ENCODE data around the gene DOCK10. TPM values are rescaled to one million over a fixed set of nuclear protein-coding genes. Genes with fewer than 3 reads are reported as not detected.

The DOCK10 gene
- total and polyA plus RNA-seq, 10 of the 15 experiments (the other 5 are each of a cell fraction or from before 2014, with no cell fraction given) = 16.9 to 120 (median 85.5) TPM

DNA sequence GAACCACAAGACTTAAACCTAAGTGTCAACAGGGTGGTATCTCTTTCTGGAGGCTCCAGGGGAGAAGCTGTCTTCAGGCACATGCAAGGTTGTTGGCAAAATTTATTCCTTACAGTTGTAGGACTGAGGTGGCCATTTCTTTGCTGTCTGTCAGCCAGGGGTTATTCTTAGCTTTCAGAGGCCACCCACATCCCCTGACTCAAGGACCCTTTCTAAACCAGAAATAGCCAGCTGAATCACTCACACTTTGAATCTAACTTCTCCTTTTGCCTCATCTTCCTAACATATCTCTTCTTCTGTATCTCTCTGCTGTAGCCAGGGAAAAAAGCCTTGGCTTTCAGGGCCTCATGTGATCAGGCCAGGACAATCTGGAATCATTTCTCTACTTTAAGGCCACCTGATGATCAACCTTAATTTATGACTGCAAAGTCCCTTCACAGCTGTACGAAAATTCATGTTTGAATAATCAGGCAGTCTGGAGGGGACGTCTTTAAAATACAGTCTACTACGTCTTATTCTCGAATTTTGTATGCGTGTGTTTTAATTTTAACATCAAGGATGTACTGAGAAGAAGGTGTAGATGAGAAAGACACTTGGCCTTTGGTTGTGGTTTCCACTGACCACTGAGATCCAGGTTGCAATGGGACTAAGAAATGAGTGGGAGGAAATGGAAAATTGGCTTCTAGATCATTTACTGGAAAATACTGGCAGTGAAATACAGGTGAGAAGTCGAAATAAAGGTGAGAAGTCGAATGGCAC lies 90.4 kb downstream of the DOCK10 start (continued):
- TF ChIP-seq, protein P1, sequence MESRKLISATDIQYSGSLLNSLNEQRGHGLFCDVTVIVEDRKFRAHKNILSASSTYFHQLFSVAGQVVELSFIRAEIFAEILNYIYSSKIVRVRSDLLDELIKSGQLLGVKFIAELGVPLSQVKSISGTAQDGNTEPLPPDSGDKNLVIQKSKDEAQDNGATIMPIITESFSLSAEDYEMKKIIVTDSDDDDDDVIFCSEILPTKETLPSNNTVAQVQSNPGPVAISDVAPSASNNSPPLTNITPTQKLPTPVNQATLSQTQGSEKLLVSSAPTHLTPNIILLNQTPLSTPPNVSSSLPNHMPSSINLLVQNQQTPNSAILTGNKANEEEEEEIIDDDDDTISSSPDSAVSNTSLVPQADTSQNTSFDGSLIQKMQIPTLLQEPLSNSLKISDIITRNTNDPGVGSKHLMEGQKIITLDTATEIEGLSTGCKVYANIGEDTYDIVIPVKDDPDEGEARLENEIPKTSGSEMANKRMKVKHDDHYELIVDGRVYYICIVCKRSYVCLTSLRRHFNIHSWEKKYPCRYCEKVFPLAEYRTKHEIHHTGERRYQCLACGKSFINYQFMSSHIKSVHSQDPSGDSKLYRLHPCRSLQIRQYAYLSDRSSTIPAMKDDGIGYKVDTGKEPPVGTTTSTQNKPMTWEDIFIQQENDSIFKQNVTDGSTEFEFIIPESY (IDR thresholded peaks at IDR 0.05) = no peak
- TF ChIP-seq YBX1 (IDR thresholded peaks at IDR 0.05) (no peak), PAX8 (IDR thresholded peaks at IDR 0.05) (no peak), TBL1XR1 (IDR thresholded peaks at IDR 0.05; ENCODE audit: low read depth, low read length) (peak; percentile 55; the same call in 1 of the 2 replicates), HDAC2 (IDR thresholded peaks at IDR 0.05) (no peak), HCFC1 (IDR thresholded peaks at IDR 0.05; ENCODE audit: low read length) (no peak), TCF7 (IDR thresholded peaks at IDR 0.05; ENCODE audit: borderline replicate concordance) (no peak), SREBF2 (IDR thresholded peaks at IDR 0.05; ENCODE audit: low read length) (no peak), CBX3 (IDR thresholded peaks at IDR 0.05; ENCODE audit: borderline replicate concordance, low read depth) (no peak), RFX5 (IDR thresholded peaks at IDR 0.05; ENCODE audit: low read depth, low read length) (no peak), JUND (IDR thresholded peaks at IDR 0.05; ENCODE audit: low read depth, low read length) (no peak), GABPA (IDR thresholded peaks at IDR 0.05; ENCODE audit: low read depth) (peak; percentile 43; the same call in 1 of the 2 replicates), JUNB (IDR thresholded peaks at IDR 0.05) (peak; percentile 91)
- TF ChIP-seq, protein P2, sequence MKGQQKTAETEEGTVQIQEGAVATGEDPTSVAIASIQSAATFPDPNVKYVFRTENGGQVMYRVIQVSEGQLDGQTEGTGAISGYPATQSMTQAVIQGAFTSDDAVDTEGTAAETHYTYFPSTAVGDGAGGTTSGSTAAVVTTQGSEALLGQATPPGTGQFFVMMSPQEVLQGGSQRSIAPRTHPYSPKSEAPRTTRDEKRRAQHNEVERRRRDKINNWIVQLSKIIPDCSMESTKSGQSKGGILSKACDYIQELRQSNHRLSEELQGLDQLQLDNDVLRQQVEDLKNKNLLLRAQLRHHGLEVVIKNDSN (IDR thresholded peaks at IDR 0.05; ENCODE audit: borderline replicate concordance, extremely low read length, insufficient read depth, low read depth, low read length) = no peak
- TF ChIP-seq, protein P3, sequence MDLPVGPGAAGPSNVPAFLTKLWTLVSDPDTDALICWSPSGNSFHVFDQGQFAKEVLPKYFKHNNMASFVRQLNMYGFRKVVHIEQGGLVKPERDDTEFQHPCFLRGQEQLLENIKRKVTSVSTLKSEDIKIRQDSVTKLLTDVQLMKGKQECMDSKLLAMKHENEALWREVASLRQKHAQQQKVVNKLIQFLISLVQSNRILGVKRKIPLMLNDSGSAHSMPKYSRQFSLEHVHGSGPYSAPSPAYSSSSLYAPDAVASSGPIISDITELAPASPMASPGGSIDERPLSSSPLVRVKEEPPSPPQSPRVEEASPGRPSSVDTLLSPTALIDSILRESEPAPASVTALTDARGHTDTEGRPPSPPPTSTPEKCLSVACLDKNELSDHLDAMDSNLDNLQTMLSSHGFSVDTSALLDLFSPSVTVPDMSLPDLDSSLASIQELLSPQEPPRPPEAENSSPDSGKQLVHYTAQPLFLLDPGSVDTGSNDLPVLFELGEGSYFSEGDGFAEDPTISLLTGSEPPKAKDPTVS (IDR thresholded peaks at IDR 0.05; ENCODE audit: low read depth, low read length) = no peak
- TF ChIP-seq, protein P4, sequence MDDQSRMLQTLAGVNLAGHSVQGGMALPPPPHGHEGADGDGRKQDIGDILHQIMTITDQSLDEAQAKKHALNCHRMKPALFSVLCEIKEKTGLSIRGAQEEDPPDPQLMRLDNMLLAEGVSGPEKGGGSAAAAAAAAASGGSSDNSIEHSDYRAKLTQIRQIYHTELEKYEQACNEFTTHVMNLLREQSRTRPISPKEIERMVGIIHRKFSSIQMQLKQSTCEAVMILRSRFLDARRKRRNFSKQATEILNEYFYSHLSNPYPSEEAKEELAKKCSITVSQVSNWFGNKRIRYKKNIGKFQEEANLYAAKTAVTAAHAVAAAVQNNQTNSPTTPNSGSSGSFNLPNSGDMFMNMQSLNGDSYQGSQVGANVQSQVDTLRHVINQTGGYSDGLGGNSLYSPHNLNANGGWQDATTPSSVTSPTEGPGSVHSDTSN (IDR thresholded peaks at IDR 0.05; ENCODE audit: insufficient replicate concordance, low read depth, low read length) = no peak
- TF ChIP-seq, protein P5, sequence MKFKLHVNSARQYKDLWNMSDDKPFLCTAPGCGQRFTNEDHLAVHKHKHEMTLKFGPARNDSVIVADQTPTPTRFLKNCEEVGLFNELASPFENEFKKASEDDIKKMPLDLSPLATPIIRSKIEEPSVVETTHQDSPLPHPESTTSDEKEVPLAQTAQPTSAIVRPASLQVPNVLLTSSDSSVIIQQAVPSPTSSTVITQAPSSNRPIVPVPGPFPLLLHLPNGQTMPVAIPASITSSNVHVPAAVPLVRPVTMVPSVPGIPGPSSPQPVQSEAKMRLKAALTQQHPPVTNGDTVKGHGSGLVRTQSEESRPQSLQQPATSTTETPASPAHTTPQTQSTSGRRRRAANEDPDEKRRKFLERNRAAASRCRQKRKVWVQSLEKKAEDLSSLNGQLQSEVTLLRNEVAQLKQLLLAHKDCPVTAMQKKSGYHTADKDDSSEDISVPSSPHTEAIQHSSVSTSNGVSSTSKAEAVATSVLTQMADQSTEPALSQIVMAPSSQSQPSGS (IDR thresholded peaks at IDR 0.05; ENCODE audit: low read length) = peak; percentile 43; the same call in 1 of the 2 replicates
